ENCODE data around the gene NPY4R.
"Not testable (repeated sequence)": the region's sequence is repeated elsewhere in the genome, so short reads cannot be mapped to it uniquely, and the experiment has no call there.

DNA sequence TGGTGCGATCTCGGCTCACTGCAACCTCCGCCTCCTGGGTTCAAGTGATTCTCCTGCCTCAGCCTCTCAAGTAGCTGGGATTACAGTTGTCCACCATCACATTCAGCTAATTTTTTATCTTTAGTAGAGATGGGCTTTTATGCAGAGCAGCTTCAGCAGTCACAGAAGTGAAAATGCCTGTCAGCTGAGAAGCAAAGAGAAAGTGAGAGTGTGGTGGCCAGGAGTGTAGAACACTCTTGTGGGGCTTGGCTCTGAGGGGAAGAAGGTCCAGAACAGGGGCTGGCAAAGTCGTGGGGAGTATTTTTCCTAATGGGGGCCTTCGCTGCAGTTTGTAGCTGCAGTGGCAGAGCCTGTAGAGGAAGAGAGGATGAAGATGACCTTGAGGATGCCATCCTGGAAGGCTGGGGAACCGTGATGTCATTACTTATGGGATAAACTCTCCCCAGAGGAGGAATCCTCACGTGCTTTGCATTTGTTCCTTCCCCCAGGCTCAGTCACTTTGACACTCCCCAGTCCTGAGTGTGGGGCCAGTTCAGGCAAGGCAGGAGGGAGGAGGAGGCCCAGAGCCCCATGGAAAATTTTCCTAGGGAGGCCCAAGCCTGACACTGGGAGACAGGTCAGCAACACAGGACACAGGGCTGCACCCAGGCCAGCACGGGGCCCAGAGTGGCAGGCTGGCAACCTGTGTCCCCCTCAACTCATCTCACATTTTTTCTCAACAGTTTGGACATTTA, 20.2 kb downstream of the NPY4R start:
- TF ChIP-seq POLR2A, POLR2AphosphoS5 (IDR thresholded peaks at IDR 0.05): not testable (repeated sequence)
- TF ChIP-seq, protein P1, sequence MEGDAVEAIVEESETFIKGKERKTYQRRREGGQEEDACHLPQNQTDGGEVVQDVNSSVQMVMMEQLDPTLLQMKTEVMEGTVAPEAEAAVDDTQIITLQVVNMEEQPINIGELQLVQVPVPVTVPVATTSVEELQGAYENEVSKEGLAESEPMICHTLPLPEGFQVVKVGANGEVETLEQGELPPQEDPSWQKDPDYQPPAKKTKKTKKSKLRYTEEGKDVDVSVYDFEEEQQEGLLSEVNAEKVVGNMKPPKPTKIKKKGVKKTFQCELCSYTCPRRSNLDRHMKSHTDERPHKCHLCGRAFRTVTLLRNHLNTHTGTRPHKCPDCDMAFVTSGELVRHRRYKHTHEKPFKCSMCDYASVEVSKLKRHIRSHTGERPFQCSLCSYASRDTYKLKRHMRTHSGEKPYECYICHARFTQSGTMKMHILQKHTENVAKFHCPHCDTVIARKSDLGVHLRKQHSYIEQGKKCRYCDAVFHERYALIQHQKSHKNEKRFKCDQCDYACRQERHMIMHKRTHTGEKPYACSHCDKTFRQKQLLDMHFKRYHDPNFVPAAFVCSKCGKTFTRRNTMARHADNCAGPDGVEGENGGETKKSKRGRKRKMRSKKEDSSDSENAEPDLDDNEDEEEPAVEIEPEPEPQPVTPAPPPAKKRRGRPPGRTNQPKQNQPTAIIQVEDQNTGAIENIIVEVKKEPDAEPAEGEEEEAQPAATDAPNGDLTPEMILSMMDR (IDR thresholded peaks at IDR 0.05) = not testable (repeated sequence)

Measured in prostate gland (tissue), 2 donors.